HuH-7 (cell line): ENCODE measurements around the gene TTBK2.
"Not testable (repeated sequence)": the region's sequence is repeated elsewhere in the genome, so short reads cannot be mapped to it uniquely, and the experiment has no call there.

Experiments
- DNase-seq: peaks from one replicate; pipeline ENCODE4 v3.0.0; 2011; ENCODE audit warnings: low spot score

Gene TTBK2

DNA sequence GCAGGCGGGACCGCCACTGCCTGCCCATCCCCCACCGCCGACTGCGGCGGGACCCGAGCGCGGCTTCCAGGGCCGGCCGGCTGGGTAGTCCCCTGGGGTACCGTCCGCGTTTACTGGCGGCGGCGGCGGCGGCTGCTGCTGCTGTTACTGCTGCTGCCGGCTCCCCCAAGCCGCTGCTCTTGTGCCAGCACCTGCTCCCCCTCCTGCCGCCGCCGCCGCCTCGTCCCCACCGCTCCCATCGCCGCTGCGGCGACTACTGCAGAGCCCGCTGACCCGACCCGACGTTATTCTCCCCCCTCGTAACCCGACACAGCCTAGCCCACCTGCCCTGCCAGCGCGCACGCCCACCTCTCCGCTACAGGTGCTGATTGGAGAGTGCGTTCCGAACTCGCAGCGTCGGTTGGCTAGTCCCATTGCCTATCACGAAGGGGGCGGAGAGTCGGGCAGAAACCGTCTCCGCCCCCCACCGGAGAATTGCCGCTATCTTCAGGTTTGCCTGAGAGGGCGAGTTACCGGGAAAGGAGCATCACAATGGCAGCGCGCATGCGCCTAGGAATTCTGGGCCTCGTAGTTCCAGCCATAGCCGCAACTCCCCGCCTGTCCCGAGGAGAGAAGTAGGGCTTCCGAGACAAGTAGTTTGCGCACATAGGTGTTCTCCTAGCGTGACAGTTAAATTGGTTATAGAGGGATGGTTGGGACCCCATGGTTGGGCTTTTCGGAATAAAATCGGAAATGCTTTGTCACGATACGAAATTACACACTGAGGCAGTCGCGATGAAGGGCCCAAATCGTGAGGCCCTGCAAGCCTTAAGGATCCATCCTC is at the start of gene TTBK2:
Gene TTBK2 (minus strand): TSS at position 260 of the 823 bp plus-strand sequence. CDS start 42,161 bp downstream, outside the sequence.
- peak; percentile 87 for DNase-seq

GRCh38 chr15:42964476-42964875 is 43.9 kb upstream of the TTBK2 start:
- no peak for DNase-seq

- no peak for DNase-seq
Measured at GRCh38 chr15:42955518-42955917, 34.9 kb upstream of the TTBK2 start.

GRCh38 chr15:42954291-42954690 is 33.7 kb upstream of the TTBK2 start:
- DNase-seq = no peak

DNA sequence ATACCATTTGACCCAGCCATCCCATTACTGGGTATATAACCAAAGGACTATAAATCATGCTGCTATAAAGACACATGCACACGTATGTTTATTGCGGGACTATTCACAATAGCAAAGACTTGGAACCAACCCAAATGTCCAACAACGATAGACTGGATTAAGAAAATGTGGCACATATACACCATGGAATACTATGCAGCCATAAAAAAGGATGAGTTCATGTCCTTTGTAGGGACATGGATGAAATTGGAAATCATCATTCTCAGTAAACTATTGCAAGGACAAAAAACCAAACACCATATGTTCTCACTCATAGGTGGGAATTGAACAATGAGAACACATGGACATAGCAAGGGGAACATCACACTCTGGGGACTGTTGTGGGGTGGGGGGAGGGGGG is 28.3 kb upstream of the TTBK2 start:
- DNase-seq = not testable (repeated sequence)

DNA sequence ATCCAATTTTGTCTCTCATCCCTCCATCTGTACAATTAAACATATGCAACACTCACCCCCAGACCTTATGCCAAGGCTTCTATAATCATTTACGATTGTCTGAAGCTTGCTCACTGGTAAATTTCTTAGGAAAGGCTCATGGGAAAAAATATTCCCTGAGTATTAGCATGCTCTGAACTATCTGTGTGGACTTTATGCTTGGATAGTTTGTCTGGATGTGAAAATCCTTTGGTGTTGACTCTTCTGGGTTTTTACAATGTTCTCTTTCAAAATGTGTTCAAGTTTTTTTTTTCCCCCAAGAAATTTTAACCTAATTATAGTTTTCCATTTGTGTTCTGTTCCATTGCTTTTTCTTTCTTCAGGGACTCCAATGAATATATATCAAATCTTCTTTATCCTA is 19.9 kb upstream of the TTBK2 start:
- no peak for DNase-seq

DNA sequence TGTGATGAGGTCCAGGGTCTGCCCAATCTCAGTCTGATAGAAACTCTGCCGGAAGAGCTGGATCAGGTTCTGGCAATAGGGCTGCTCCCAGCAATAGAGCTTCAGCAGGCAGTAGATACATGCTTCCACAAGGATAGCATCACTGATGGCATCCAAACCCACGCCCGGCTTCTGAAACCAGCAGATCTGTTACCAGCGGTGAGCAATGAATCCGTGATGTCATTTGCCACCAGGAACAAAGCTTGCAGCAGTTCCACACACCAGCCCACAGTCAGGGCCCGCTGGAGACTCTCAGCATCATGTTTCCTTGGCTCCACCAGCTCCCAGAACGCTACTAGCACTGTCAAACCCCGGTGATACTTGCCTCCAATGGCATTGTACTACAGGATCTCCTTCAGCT is 19.3 kb upstream of the TTBK2 start:
- DNase-seq = no peak

GRCh38 chr15:42937143-42937542 is 16.6 kb upstream of the TTBK2 start:
- DNase-seq = no peak

DNA sequence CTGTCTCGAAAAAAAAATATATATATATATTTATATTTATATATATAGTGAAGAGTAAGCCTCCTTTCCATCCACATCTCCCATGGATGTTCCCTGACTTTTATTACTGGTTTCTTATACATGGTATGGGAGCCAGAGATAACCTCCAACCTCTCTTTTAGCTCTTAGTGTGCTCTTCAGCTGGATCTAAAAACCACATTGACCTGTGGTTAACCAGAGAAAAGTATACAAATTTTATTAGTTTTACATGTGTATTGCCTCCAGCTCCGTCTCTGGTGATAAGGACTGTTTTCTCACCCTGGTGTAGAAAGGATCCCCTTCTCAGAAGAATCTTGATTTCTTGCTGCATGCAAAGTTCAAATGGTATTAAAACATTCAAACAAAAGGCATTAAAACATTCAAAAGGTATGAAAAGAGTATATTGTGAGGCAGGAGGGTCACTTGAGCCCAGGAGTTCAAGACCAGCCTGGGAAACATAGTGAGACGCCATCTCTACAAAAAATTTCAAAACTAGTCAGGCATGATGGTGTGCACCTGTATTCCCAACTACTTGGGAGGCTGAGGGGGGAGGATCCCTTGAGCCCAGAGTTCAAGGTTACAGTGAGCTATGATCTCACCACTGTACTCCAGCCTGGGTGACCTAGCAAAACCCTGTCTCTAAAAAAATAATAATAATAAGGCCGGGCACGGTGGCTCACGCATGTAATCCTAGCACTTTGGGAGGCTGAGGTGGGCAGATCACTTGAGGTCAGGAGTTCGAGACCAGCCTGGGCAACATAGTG is 13.5 kb upstream of the TTBK2 start:
- no peak for DNase-seq

- no peak for DNase-seq
Measured at GRCh38 chr15:42932833-42933515, 12.4 kb upstream of the TTBK2 start.

DNA sequence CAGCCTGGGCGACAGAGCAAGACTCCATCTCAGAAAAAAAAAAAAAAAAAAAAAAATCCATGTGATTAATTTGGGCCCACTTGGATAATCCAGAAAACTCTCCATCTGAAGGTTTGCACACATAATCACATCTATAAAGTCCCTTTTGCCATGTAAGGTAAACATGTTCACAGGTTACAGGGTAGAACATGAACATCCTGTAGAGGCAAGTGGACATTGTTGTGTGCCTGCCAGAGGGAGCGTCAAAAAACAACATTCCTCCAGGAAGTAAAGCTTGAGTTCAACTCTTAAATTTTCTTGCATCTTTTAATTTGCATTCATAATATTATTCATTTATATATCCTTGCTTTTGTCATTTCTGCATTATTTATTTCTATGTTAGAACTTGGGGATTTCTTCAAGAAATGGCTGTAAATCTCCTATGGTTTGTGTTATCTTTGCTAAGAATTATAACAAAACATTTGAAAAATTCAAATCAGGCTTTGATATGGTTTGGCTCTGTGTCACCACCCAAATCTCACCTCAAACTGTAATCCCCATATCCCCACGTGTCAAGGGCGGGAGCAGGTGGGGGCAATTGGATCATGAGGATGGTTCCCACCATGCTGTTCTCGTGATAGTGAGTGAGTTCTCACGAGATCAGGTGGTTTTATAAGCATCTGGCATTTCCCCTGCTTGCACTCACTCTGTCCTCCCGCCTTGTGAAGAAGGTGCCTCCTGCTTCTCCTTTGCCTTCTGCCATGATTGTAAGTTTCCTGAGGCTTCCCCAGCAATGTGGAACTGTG is 11.3 kb upstream of the TTBK2 start:
- DNase-seq = no peak

- DNase-seq = no peak
Measured at GRCh38 chr15:42929306-42929848, 8.8 kb upstream of the TTBK2 start.

- DNase-seq = no peak
Measured at GRCh38 chr15:42921342-42921731, 759 bp upstream of the TTBK2 start.

- peak; percentile 24 for DNase-seq
Measured at GRCh38 chr15:42919799-42920518, 619 bp downstream of the TTBK2 start.

DNA sequence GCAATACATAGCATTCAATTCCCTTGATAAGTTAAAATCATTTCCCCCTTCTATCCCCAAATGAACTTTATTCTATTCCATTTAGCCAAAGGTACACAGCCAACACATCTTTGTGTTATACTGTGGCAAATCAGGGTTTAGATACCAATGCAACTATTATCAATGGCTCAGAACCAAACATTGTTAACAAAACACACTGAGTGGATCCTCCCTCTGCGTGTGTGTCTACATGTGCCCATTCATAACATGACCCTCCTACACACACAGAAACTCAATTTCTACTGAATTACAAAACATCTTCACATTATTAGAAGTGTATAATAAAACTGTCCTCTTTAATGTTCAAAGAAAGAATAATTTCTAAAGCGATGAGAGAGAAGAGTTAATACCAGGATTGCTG is 1.3 kb downstream of the TTBK2 start:
- no peak for DNase-seq

DNA sequence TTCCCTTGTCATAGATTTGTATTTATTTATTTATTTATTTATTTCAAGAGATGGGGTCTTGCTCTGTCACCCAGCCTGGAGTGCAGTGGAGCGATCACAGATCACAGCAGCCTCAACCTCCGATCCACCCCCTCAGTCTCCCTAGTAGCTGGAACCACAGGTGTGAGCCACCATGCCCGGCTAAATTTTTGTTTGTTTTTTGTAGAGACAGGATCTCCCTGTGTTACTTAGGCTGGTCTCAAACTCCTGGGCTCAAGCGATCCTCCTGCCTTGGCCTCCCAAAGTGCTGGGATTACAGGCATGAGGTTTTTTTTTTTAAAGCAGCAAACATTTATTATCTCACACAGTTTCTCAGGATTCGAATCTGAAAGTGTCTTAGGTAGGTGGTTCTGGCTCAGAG is 2.5 kb downstream of the TTBK2 start:
- DNase-seq = no peak

DNA sequence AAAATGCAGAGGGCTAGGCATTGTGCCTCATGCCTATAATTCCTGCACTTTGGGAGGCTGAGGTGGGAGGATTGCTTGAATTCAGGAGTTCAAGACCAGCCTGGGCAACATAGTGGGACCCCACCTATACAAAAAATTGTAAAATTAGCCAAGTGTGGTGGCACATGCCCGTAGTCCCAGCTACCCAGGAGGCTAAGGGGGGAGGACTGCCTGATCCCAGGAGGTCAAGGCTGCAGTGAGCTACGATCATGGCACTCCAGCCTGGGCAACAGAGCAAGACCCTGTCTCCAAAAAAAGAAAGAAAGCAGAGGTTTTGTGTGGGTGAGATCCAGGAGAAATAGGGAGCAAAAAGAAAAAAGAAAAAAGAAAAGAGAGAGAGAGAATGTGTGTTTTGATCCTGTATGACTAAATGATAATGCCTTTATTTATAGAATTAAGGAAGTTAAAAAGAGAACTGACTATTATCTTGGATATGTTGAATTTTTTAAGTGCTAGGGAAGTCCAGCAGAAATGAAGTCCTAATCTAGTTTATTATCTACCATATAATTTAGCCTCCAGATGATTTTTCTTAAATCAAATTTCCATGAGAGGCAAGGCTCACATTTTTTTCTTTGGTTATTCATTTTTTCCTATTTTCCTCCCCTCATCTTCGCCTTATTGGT is 4.8 kb downstream of the TTBK2 start:
- DNase-seq = no peak

GRCh38 chr15:42914728-42915497 is 5.7 kb downstream of the TTBK2 start:
- DNase-seq = no peak

DNA sequence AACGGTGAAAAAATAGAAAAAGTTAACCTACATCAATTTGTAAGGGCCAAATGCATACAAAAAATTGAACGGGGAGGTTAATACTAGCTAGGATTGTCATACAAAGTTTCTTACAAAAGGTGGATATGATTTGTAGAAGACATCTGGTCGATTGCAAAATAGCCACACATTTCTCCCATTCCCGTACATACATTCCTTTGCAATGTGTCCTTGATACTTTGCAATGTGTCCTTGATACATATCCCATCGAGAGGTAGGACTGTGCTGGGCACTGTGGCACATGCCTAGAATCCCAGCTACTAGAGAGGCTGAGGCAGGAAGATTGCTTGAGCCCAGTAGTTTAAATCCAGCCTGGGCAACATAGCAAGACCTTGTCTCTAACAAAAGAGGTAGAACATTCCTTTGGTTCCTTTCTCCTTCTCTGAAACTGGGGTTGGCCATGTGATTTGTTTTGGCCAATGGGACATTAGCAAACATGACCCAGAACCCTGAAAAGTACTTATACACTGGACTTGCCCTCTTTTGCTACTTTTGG is 9.5 kb downstream of the TTBK2 start:
- DNase-seq = no peak
